Neuron (in vitro differentiated cells): Measurements from ENCODE around the gene ARHGAP15.
A peak's percentile ranks its signal among the peaks of the same experiment; 100 is the strongest.

Experiments
- H2AFZ ChIP-seq: one replicate; pipeline ENCODE4 v1.6.1; 2013; ENCODE audit warnings: low read depth, mild to moderate bottlenecking, inconsistent platforms, low read length, moderate library complexity
- H3K27me3 ChIP-seq: one replicate; pipeline ENCODE4 v1.6.1; 2013; ENCODE audit warnings: low read length; ENCODE audit not compliant: insufficient read depth
- H3K36me3 ChIP-seq: one replicate; pipeline ENCODE4 v1.6.1; 2013; ENCODE audit warnings: low read length; ENCODE audit not compliant: insufficient read depth
- H3K4me1 ChIP-seq: one replicate; pipeline ENCODE4 v1.6.1; 2013; ENCODE audit warnings: low read length; ENCODE audit not compliant: insufficient read depth
- H3K4me3 ChIP-seq: 2 replicates; pipeline ENCODE4 v1.5.1; 2013; ENCODE audit warnings: mild to moderate bottlenecking, low read length, moderate library complexity
- H3K9me3 ChIP-seq: one replicate; pipeline ENCODE4 v1.6.1; 2013; ENCODE audit warnings: low read length

Gene ARHGAP15

GRCh38 chr2:143410082-143410897, 281.1 kb downstream of the ARHGAP15 start:
- Histone ChIP-seq H2AFZ (no peak overlapping the region), H3K4me1 (no peaks in the 10 kb centered on the region), H3K9me3 (no peaks in the 10 kb centered on the region), H3K36me3 (no peaks in the 10 kb centered on the region), H3K27me3 (no peaks in the 10 kb centered on the region), H3K4me3 (no peak overlapping the region)

GRCh38 chr2:143415571-143415970, 286.4 kb downstream of the ARHGAP15 start:
- Histone ChIP-seq H3K9me3 (no peaks in the 10 kb centered on the region), H2AFZ (no peak overlapping the region), H3K36me3 (no peaks in the 10 kb centered on the region), H3K27me3 (no peaks in the 10 kb centered on the region), H3K4me3 (no peak overlapping the region), H3K4me1 (no peaks in the 10 kb centered on the region)

GRCh38 chr2:143417428-143417827, 288.2 kb downstream of the ARHGAP15 start:
- H3K27me3 ChIP-seq, result no peaks in the 10 kb centered on the region

GRCh38 chr2:143420313-143420712, 291.1 kb downstream of the ARHGAP15 start:
- no peaks in the 10 kb centered on the region for H3K27me3 ChIP-seq
- no peaks in the 10 kb centered on the region for H3K4me1 ChIP-seq
- no peaks in the 10 kb centered on the region for H3K9me3 ChIP-seq
- no peak overlapping the region for H3K4me3 ChIP-seq
- no peak overlapping the region for H2AFZ ChIP-seq
- no peaks in the 10 kb centered on the region for H3K36me3 ChIP-seq

More at GRCh38 chr2:143417428-143417827, 288.2 kb downstream of the ARHGAP15 start:
- Histone ChIP-seq H3K4me1 (no peaks in the 10 kb centered on the region), H3K9me3 (no peaks in the 10 kb centered on the region), H2AFZ (no peak overlapping the region), H3K4me3 (no peak overlapping the region), H3K36me3 (no peaks in the 10 kb centered on the region)

- Histone ChIP-seq H3K36me3 (no peaks in the 10 kb centered on the region), H2AFZ (no peak overlapping the region), H3K9me3 (no peaks in the 10 kb centered on the region), H3K27me3 (no peaks in the 10 kb centered on the region), H3K4me3 (no peak overlapping the region), H3K4me1 (no peaks in the 10 kb centered on the region)
Measured at GRCh38 chr2:143422681-143423080, 293.5 kb downstream of the ARHGAP15 start.

GRCh38 chr2:143425896-143426295, 296.7 kb downstream of the ARHGAP15 start:
- Histone ChIP-seq H3K4me3 (no peak overlapping the region), H3K27me3 (no peaks in the 10 kb centered on the region), H3K36me3 (no peaks in the 10 kb centered on the region), H3K9me3 (no peaks in the 10 kb centered on the region), H3K4me1 (no peaks in the 10 kb centered on the region), H2AFZ (no peak overlapping the region)

GRCh38 chr2:143426296-143426695, 297.1 kb downstream of the ARHGAP15 start:
- Histone ChIP-seq H3K4me3 (no peak overlapping the region), H3K4me1 (no peaks in the 10 kb centered on the region), H3K27me3 (no peaks in the 10 kb centered on the region), H2AFZ (no peak overlapping the region), H3K9me3 (no peaks in the 10 kb centered on the region), H3K36me3 (no peaks in the 10 kb centered on the region)

GRCh38 chr2:143428700-143429099, 299.5 kb downstream of the ARHGAP15 start:
- no peaks in the 10 kb centered on the region for H3K4me1 ChIP-seq
- H3K27me3 ChIP-seq, result no peaks in the 10 kb centered on the region
- H3K36me3 ChIP-seq, result no peaks in the 10 kb centered on the region
- H3K4me3 ChIP-seq, result no peak overlapping the region
- H3K9me3 ChIP-seq, result no peaks in the 10 kb centered on the region
- no peak overlapping the region for H2AFZ ChIP-seq

- Histone ChIP-seq H3K4me3 (no peak overlapping the region), H3K36me3 (no peaks in the 10 kb centered on the region), H3K9me3 (no peaks in the 10 kb centered on the region), H3K4me1 (no peaks in the 10 kb centered on the region), H2AFZ (no peak overlapping the region), H3K27me3 (no peaks in the 10 kb centered on the region)
Measured at GRCh38 chr2:143429932-143430679, 300.9 kb downstream of the ARHGAP15 start.

GRCh38 chr2:143431316-143431715, 302.1 kb downstream of the ARHGAP15 start:
- Histone ChIP-seq H3K4me1 (no peaks in the 10 kb centered on the region), H2AFZ (no peak overlapping the region), H3K4me3 (no peak overlapping the region), H3K36me3 (no peaks in the 10 kb centered on the region), H3K9me3 (no peaks in the 10 kb centered on the region), H3K27me3 (no peaks in the 10 kb centered on the region)

GRCh38 chr2:143433251-143433650, 304.0 kb downstream of the ARHGAP15 start:
- H3K4me1 ChIP-seq, result no peaks in the 10 kb centered on the region
- no peaks in the 10 kb centered on the region for H3K27me3 ChIP-seq
- H3K4me3 ChIP-seq, result no peak overlapping the region
- peak overlapping the region; percentile 43 for H2AFZ ChIP-seq
- no peaks in the 10 kb centered on the region for H3K9me3 ChIP-seq
- H3K36me3 ChIP-seq, result no peaks in the 10 kb centered on the region

GRCh38 chr2:143433840-143434239, 304.6 kb downstream of the ARHGAP15 start:
- Histone ChIP-seq H3K36me3 (no peaks in the 10 kb centered on the region), H3K4me3 (no peak overlapping the region), H3K27me3 (no peaks in the 10 kb centered on the region), H3K4me1 (no peaks in the 10 kb centered on the region), H3K9me3 (no peaks in the 10 kb centered on the region), H2AFZ (no peak overlapping the region)

- Histone ChIP-seq H3K4me1 (no peaks in the 10 kb centered on the region), H3K4me3 (no peak overlapping the region), H3K27me3 (no peaks in the 10 kb centered on the region), H2AFZ (no peak overlapping the region), H3K36me3 (no peaks in the 10 kb centered on the region), H3K9me3 (no peaks in the 10 kb centered on the region)
Measured at GRCh38 chr2:143434445-143434844, 305.2 kb downstream of the ARHGAP15 start.
